HepG2 (cell line): ENCODE data around the gene IQCN. TPM values are rescaled to one million over a fixed set of nuclear protein-coding genes. Genes with fewer than 3 reads are reported as not detected.
A peak's percentile ranks its signal among the peaks of the same experiment; 100 is the strongest.

Experiments
- AKAP8 ChIP-seq: sonication (generic); formaldehyde crosslinking; IDR thresholded peaks from 2 replicates; pipeline ENCODE4 v1.5.1; 2020; ENCODE audit warnings: mild to moderate bottlenecking, missing genetic modification reagents
- BRD4 ChIP-seq: sonication (generic); formaldehyde crosslinking; IDR thresholded peaks from 2 replicates; pipeline ENCODE4 v1.4.0; 2020; ENCODE audit warnings: missing genetic modification reagents
- EHMT2 ChIP-seq: fragments of 200-600 bp; sonication (generic); IDR thresholded peaks from 2 replicates; pipeline ENCODE4 v1.7.0; 2017; ENCODE audit warnings: antibody characterized with exemption, low read depth, low read length, borderline replicate concordance
- HMGXB3 ChIP-seq: sonication (generic); formaldehyde crosslinking; IDR thresholded peaks from 2 replicates; pipeline ENCODE4 v1.4.0; 2020; ENCODE audit warnings: missing genetic modification reagents, borderline replicate concordance
- HOMEZ ChIP-seq: IDR thresholded peaks from 2 replicates; pipeline ENCODE4 v1.6.1; 2016; ENCODE audit warnings: low read depth
- IKZF4 ChIP-seq: sonication (generic); formaldehyde crosslinking; IDR thresholded peaks from 2 replicates; pipeline ENCODE4 v1.5.1; 2020; ENCODE audit warnings: borderline replicate concordance, mild to moderate bottlenecking, low read depth, missing genetic modification reagents; ENCODE audit errors: not compliant biosample characterization
- KDM5A ChIP-seq: fragments of 200-600 bp; sonication (generic); IDR thresholded peaks from 2 replicates; pipeline ENCODE4 v1.7.0; 2018; ENCODE audit warnings: antibody characterized with exemption, mild to moderate bottlenecking, low read length, borderline replicate concordance
- KLF13 ChIP-seq: sonication (generic); formaldehyde crosslinking; IDR thresholded peaks from 2 replicates; pipeline ENCODE4 v1.4.0; 2020; ENCODE audit warnings: mild to moderate bottlenecking, missing genetic modification reagents
- KMT2A ChIP-seq: sonication (generic); formaldehyde crosslinking; IDR thresholded peaks from 2 replicates; pipeline ENCODE4 v1.4.0; 2020; ENCODE audit warnings: missing genetic modification reagents
- NR2F2 ChIP-seq: IDR thresholded peaks from 2 replicates; pipeline ENCODE4 v1.6.1; 2012; ENCODE audit warnings: low read depth, inconsistent platforms, borderline replicate concordance
- PHB2 ChIP-seq: fragments of 450-650 bp; IDR thresholded peaks from 2 replicates; pipeline ENCODE4 v1.6.1; 2018; ENCODE audit not compliant: partially characterized antibody
- POGZ ChIP-seq: sonication (generic); formaldehyde crosslinking; IDR thresholded peaks from 2 replicates; pipeline ENCODE4 v1.4.0; 2020; ENCODE audit warnings: mild to moderate bottlenecking, missing genetic modification reagents
- POLR2AphosphoS5 ChIP-seq: IDR thresholded peaks from 2 replicates; pipeline ENCODE4 v1.6.1; 2012; ENCODE audit warnings: low read depth, low read length
- RCOR2 ChIP-seq: IDR thresholded peaks from 2 replicates; pipeline ENCODE4 v1.6.1; 2016; ENCODE audit warnings: missing biosample characterization, missing genetic modification reagents
- RFX3 ChIP-seq: IDR thresholded peaks from 2 replicates; pipeline ENCODE4 v1.6.1; 2016; ENCODE audit warnings: missing biosample characterization, missing genetic modification reagents
- TEAD3 ChIP-seq: optimal IDR thresholded peaks from 2 replicates; pipeline ENCODE3; 2016; ENCODE audit warnings: borderline replicate concordance
- ZNF160 ChIP-seq: sonication (generic); formaldehyde crosslinking; IDR thresholded peaks from 2 replicates; pipeline ENCODE4 v1.8.0; 2022; ENCODE audit warnings: mild to moderate bottlenecking, inconsistent platforms, missing genetic modification reagents
- ZNF263 ChIP-seq: sonication (generic); formaldehyde crosslinking; IDR thresholded peaks from 2 replicates; pipeline ENCODE4 v1.4.0; 2020; ENCODE audit warnings: missing genetic modification reagents
- ZNF30 ChIP-seq: sonication (generic); formaldehyde crosslinking; IDR thresholded peaks from 2 replicates; pipeline ENCODE4 v1.5.0; 2020; ENCODE audit warnings: mild to moderate bottlenecking, missing genetic modification reagents
- ZNF326 ChIP-seq: sonication (generic); formaldehyde crosslinking; IDR thresholded peaks from 2 replicates; pipeline ENCODE4 v1.4.0; 2020; ENCODE audit warnings: missing genetic modification reagents, borderline replicate concordance
- ZNF775 ChIP-seq: sonication (generic); formaldehyde crosslinking; IDR thresholded peaks from 2 replicates; pipeline ENCODE4 v1.4.0; 2020; ENCODE audit warnings: missing genetic modification reagents, mild to moderate bottlenecking, moderate library complexity, borderline replicate concordance
- ZSCAN22 ChIP-seq: sonication (generic); formaldehyde crosslinking; IDR thresholded peaks from 2 replicates; pipeline ENCODE4 v1.4.0; 2020; ENCODE audit warnings: mild to moderate bottlenecking, missing genetic modification reagents
- polyA plus RNA-seq, 8 experiments: library from polyadenylated mRNA; depleted of rRNA in 3 of 8; stranded (reverse) in 7 of 8; unstranded in 1 of 8; fragments of >200 nt; fragmentation: Illumina TruSeq in 4 of 8; extraction: Trizol in 4 of 8; gene quantifications; 2 replicates each; pipeline versions ENCODE4 v1.2.1 to v1.2.3, GENCODE V29; 2011 to 2016; ENCODE audit warnings: low read depth in 4 of 8, missing spikeins in 1 of 8, mixed read lengths in 1 of 8; ENCODE audit not compliant: insufficient read depth in 1 of 8
- total RNA-seq, 5 experiments: library from RNA; depleted of rRNA; stranded (reverse); fragments of >200 nt; fragmentation: Illumina TruSeq; extraction: Trizol; gene quantifications; 2 replicates each; pipeline ENCODE4 v1.2.3, GENCODE V29; 2016; ENCODE audit warnings: low read depth in 1 of 5
- TF ChIP-seq, protein P1 (sequence below): sonication (generic); formaldehyde crosslinking; IDR thresholded peaks from 2 replicates; pipeline ENCODE4 v1.4.0; 2020; ENCODE audit warnings: missing genetic modification reagents, borderline replicate concordance

IQCN gene
- total and polyA plus RNA-seq, 2 of the 13 experiments (the other 11 are each of a cell fraction or from before 2014, with no cell fraction given): 0.04 to 0.18 TPM

- TF ChIP-seq, protein P1, sequence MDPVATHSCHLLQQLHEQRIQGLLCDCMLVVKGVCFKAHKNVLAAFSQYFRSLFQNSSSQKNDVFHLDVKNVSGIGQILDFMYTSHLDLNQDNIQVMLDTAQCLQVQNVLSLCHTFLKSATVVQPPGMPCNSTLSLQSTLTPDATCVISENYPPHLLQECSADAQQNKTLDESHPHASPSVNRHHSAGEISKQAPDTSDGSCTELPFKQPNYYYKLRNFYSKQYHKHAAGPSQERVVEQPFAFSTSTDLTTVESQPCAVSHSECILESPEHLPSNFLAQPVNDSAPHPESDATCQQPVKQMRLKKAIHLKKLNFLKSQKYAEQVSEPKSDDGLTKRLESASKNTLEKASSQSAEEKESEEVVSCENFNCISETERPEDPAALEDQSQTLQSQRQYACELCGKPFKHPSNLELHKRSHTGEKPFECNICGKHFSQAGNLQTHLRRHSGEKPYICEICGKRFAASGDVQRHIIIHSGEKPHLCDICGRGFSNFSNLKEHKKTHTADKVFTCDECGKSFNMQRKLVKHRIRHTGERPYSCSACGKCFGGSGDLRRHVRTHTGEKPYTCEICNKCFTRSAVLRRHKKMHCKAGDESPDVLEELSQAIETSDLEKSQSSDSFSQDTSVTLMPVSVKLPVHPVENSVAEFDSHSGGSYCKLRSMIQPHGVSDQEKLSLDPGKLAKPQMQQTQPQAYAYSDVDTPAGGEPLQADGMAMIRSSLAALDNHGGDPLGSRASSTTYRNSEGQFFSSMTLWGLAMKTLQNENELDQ (CRISPR knock-in tag): no peak
- TF ChIP-seq POLR2AphosphoS5 (peak; percentile 55), KDM5A (no peak), ZNF775 (CRISPR knock-in tag) (no peak), POGZ (CRISPR knock-in tag) (peak; percentile 37; the same call in 1 of the 2 replicates), ZNF30 (CRISPR knock-in tag) (no peak), ZSCAN22 (CRISPR knock-in tag) (0 out of 2 replicates have a peak, but pooled peaks have one; percentile 46), KMT2A (CRISPR knock-in tag) (no peak), ZNF326 (CRISPR knock-in tag) (no peak), PHB2 (no peak), HOMEZ (0 out of 2 replicates have a peak, but pooled peaks have one; percentile 26), NR2F2 (peak; percentile 70; the same call in 1 of the 2 replicates), ZNF263 (no peak), IKZF4 (CRISPR knock-in tag) (peak; percentile 69), RFX3 (CRISPR knock-in tag) (peak; percentile 36; the same call in 1 of the 2 replicates), ZNF160 (CRISPR knock-in tag) (no peak), RCOR2 (CRISPR knock-in tag) (peak; percentile 87), AKAP8 (CRISPR knock-in tag) (peak; percentile 45), HMGXB3 (0 out of 2 replicates have a peak, but pooled peaks have one; percentile 47), KLF13 (CRISPR knock-in tag) (no peak), TEAD3 (peak; percentile 90), EHMT2 (no peak), BRD4 (CRISPR knock-in tag) (no peak)
These were observed 45.4 kb upstream of the IQCN start (continued) for GRCh38 chr19:18319591-18320135.
